C4-2B (cell line): ENCODE measurements around the gene LMF2.

Source experiments
- CTCF ChIP-seq: fragments of 450-650 bp; conservative IDR thresholded peaks from 2 replicates; pipeline ENCODE4 v1.5.1; 2017; ENCODE audit warnings: mild to moderate bottlenecking
- ZFX ChIP-seq: fragments of 450-650 bp; IDR thresholded peaks from 2 replicates; pipeline ENCODE4 v1.6.1; 2017

- TF ChIP-seq CTCF (no peak), ZFX (no peak)
These were observed 22.0 kb upstream of the LMF2 start for GRCh38 chr22:50529416-50529896.
